Hepatocyte (in vitro differentiated cells): Measurements from ENCODE around the gene RANBP17.

Experiments used
- CTCF ChIP-seq: fragments of 200-600 bp; sonication (generic); IDR thresholded peaks from 2 replicates; pipeline ENCODE4 v1.5.1; 2016; ENCODE audit warnings: antibody characterized with exemption, mild to moderate bottlenecking; ENCODE audit not compliant: poor library complexity
- EZH2 ChIP-seq: fragments of 200-600 bp; sonication (generic); IDR thresholded peaks from 2 replicates; pipeline ENCODE4 v1.6.1; 2016; ENCODE audit warnings: antibody characterized with exemption, mild to moderate bottlenecking, borderline replicate concordance
- EZH2phosphoT487 ChIP-seq: fragments of 200-600 bp; sonication (generic); IDR thresholded peaks from one replicate; pipeline ENCODE4 v1.6.1; 2018; ENCODE audit warnings: antibody characterized with exemption, mild to moderate bottlenecking, low read depth, moderate library complexity; ENCODE audit not compliant: unreplicated experiment, severe bottlenecking

- peak; percentile 42 for TF ChIP-seq CTCF
- TF ChIP-seq EZH2, result no peak
- no peak for TF ChIP-seq EZH2phosphoT487
Measured at GRCh38 chr5:170986598-170986997, 124.8 kb downstream of the RANBP17 start.
